GM12878 (cell line): Measurements from ENCODE around the gene RPL13A. TPM values are rescaled to one million over a fixed set of nuclear protein-coding genes. Genes with fewer than 3 reads are reported as not detected.

Source experiments
- ATF7 ChIP-seq: fragments of 450-650 bp; IDR thresholded peaks from 2 replicates; pipeline ENCODE4 v1.6.1; 2016; ENCODE audit warnings: low read depth, mild to moderate bottlenecking
- BMI1 ChIP-seq: fragments of 450-650 bp; IDR thresholded peaks from 2 replicates; pipeline ENCODE4 v1.6.1; 2016; ENCODE audit warnings: mild to moderate bottlenecking, moderate library complexity, borderline replicate concordance
- CREM ChIP-seq: IDR thresholded peaks from 2 replicates; pipeline ENCODE4 v1.6.1; 2014; ENCODE audit warnings: antibody characterized with exemption, low read depth
- GABPA ChIP-seq: IDR thresholded peaks from 2 replicates; pipeline ENCODE4 v1.6.1; 2014; ENCODE audit warnings: antibody characterized with exemption, low read depth, mild to moderate bottlenecking, inconsistent platforms
- IKZF2 ChIP-seq, 2 experiments: fragments of 450-650 bp; IDR thresholded peaks; 2 replicates each; pipeline ENCODE4 v1.6.1; 2017; ENCODE audit warnings: mild to moderate bottlenecking in 2 of 2, moderate library complexity in 2 of 2
- MEF2B ChIP-seq: fragments of 450-650 bp; IDR thresholded peaks from 2 replicates; pipeline ENCODE4 v1.6.1; 2018; ENCODE audit warnings: mild to moderate bottlenecking, moderate library complexity; ENCODE audit not compliant: partially characterized antibody, poor library complexity, severe bottlenecking
- MTA2 ChIP-seq: fragments of 450-650 bp; IDR thresholded peaks from 2 replicates; pipeline ENCODE4 v1.6.1; 2016; ENCODE audit warnings: low read depth, mild to moderate bottlenecking, moderate library complexity
- MTA3 ChIP-seq: IDR thresholded peaks from 2 replicates; pipeline ENCODE4 v1.6.1; 2012; ENCODE audit warnings: low read length, inconsistent platforms, borderline replicate concordance
- MYB ChIP-seq: fragments of 150-350 bp; IDR thresholded peaks from 2 replicates; pipeline ENCODE4 v1.6.1; 2014; ENCODE audit warnings: mild to moderate bottlenecking, low read depth, low read length, borderline replicate concordance
- MYC ChIP-seq: IDR thresholded peaks from 2 replicates; pipeline ENCODE4 v1.6.1; 2011; ENCODE audit warnings: mild to moderate bottlenecking, low read length, moderate library complexity, inconsistent platforms; ENCODE audit not compliant: insufficient read depth, insufficient replicate concordance, insufficient read length, severe bottlenecking
- NBN ChIP-seq: fragments of 450-650 bp; IDR thresholded peaks from 2 replicates; pipeline ENCODE4 v1.6.1; 2016
- NR2C2 ChIP-seq: IDR thresholded peaks from 2 replicates; pipeline ENCODE4 v1.6.1; 2011; ENCODE audit warnings: borderline replicate concordance, low read depth; ENCODE audit not compliant: control insufficient read depth, insufficient read length
- POLR2AphosphoS2 ChIP-seq: IDR thresholded peaks from 2 replicates; pipeline ENCODE4 v1.6.1; 2011; ENCODE audit warnings: low read depth, mild to moderate bottlenecking, low read length, improper control_type of control experiment, moderate library complexity
- POLR2AphosphoS5 ChIP-seq: IDR thresholded peaks from 2 replicates; pipeline ENCODE4 v1.6.1; 2011; ENCODE audit warnings: mild to moderate bottlenecking, low read length, inconsistent platforms
- RELB ChIP-seq: fragments of 450-650 bp; IDR thresholded peaks from 2 replicates; pipeline ENCODE4 v1.6.1; 2017; ENCODE audit warnings: low read depth, mild to moderate bottlenecking, moderate library complexity
- WRNIP1 ChIP-seq: IDR thresholded peaks from 2 replicates; pipeline ENCODE4 v1.6.1; 2011; ENCODE audit warnings: low read depth, low read length, improper control_type of control experiment, borderline replicate concordance
- ZNF384 ChIP-seq: IDR thresholded peaks from 2 replicates; pipeline ENCODE4 v1.6.1; 2012; ENCODE audit warnings: low read depth, mild to moderate bottlenecking, low read length, improper control_type of control experiment, borderline replicate concordance
- polyA plus RNA-seq, 11 experiments: library from polyadenylated mRNA; depleted of rRNA in 4 of 11; unstranded in 6 of 11; stranded (reverse) in 5 of 11; fragments of >200 nt; fragmentation: Nextera tagmentation in 4 of 11; fragmentation: Illumina TruSeq in 1 of 11; extraction: Ambion mirVana in 4 of 11; extraction: Trizol in 1 of 11; gene quantifications; 1 replicate in 1 of 11; 2 replicates in 10 of 11; pipeline versions ENCODE4 v1.2.1 to v1.2.3, GENCODE V29; 2011 to 2016; ENCODE audit warnings: inconsistent platforms in 2 of 11, missing spikeins in 2 of 11, low read depth in 1 of 11
- total RNA-seq, 4 experiments: library from RNA; depleted of rRNA in 3 of 4; stranded (reverse); fragments of >200 nt in 3 of 4; fragmentation: Illumina TruSeq in 1 of 4; extraction: Trizol in 1 of 4; gene quantifications; 2 replicates each; pipeline versions ENCODE4 v1.2.1 to v1.2.3, GENCODE V29; 2013 to 2021
- TF ChIP-seq, protein P1 (sequence below): fragments of 450-650 bp; IDR thresholded peaks from 2 replicates; pipeline ENCODE4 v1.6.1; 2016; ENCODE audit warnings: mild to moderate bottlenecking, moderate library complexity, borderline replicate concordance

Gene RPL13A
- total and polyA plus RNA-seq, 10 of the 15 experiments (the other 5 are each of a cell fraction or from before 2014, with no cell fraction given): 1,426 to 8,961 (median 4,266) TPM

DNA sequence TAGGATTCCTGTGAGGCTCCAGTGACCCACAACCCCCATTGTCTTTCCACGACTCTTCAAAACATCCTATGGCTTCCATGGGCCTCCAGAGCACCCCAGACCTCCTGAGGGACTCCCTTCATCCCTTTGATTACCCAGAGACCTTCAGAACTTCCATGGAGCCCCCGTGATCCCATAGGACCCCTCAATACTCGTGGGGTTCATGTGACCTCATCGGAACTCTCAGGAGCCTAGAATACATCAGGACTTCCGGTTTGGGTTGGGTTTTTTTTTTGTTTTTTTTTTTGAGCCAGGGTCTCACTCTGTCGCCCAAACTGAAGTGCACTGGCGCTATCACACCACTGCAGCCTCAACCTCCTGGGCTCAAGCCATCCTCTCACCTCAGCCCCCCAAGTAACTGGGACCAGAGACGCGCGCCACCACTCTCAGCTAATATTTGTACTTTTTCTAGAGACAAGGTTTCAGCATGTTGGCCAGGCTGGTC is 33.6 kb upstream of the RPL13A start (continued):
- TF ChIP-seq MYC (no peak), RELB (0 out of 2 replicates have a peak, but pooled peaks have one; percentile 13), ATF7 (peak; percentile 80), GABPA (peak; percentile 60), POLR2AphosphoS5 (peak; percentile 67; the same call in 1 of the 2 replicates), MYB (no peak), WRNIP1 (no peak), CREM (0 out of 2 replicates have a peak, but pooled peaks have one; percentile 18), MEF2B (peak; percentile 57), MTA3 (0 out of 2 replicates have a peak, but pooled peaks have one; percentile 35), MTA2 (0 out of 2 replicates have a peak, but pooled peaks have one; percentile 31), ZNF384 (peak; percentile 81), BMI1 (no peak), NBN (0 out of 2 replicates have a peak, but pooled peaks have one; percentile 76), POLR2AphosphoS2 (0 out of 2 replicates have a peak, but pooled peaks have one; percentile 25), NR2C2 (no peak), IKZF2 (IDR thresholded peaks at IDR 0.05) (peak; percentile 61 to 69; a peak in 1 of 4 replicates)
- TF ChIP-seq, protein P1, sequence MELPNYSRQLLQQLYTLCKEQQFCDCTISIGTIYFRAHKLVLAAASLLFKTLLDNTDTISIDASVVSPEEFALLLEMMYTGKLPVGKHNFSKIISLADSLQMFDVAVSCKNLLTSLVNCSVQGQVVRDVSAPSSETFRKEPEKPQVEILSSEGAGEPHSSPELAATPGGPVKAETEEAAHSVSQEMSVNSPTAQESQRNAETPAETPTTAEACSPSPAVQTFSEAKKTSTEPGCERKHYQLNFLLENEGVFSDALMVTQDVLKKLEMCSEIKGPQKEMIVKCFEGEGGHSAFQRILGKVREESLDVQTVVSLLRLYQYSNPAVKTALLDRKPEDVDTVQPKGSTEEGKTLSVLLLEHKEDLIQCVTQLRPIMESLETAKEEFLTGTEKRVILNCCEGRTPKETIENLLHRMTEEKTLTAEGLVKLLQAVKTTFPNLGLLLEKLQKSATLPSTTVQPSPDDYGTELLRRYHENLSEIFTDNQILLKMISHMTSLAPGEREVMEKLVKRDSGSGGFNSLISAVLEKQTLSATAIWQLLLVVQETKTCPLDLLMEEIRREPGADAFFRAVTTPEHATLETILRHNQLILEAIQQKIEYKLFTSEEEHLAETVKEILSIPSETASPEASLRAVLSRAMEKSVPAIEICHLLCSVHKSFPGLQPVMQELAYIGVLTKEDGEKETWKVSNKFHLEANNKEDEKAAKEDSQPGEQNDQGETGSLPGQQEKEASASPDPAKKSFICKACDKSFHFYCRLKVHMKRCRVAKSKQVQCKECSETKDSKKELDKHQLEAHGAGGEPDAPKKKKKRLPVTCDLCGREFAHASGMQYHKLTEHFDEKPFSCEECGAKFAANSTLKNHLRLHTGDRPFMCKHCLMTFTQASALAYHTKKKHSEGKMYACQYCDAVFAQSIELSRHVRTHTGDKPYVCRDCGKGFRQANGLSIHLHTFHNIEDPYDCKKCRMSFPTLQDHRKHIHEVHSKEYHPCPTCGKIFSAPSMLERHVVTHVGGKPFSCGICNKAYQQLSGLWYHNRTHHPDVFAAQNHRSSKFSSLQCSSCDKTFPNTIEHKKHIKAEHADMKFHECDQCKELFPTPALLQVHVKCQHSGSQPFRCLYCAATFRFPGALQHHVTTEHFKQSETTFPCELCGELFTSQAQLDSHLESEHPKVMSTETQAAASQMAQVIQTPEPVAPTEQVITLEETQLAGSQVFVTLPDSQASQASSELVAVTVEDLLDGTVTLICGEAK: peak; percentile 57; the same call in 1 of the 2 replicates
